ENCODE data around the gene SPDYE3. TPM values are rescaled to one million over a fixed set of nuclear protein-coding genes. Genes with fewer than 3 reads are reported as not detected.
A peak's percentile ranks its signal among the peaks of the same experiment; 100 is the strongest.
"Not testable (repeated sequence)": the region's sequence is repeated elsewhere in the genome, so short reads cannot be mapped to it uniquely, and the experiment has no call there.

SPDYE3 gene
- total and polyA plus RNA-seq, 2 donors from 2014 or later: not detected

DNA sequence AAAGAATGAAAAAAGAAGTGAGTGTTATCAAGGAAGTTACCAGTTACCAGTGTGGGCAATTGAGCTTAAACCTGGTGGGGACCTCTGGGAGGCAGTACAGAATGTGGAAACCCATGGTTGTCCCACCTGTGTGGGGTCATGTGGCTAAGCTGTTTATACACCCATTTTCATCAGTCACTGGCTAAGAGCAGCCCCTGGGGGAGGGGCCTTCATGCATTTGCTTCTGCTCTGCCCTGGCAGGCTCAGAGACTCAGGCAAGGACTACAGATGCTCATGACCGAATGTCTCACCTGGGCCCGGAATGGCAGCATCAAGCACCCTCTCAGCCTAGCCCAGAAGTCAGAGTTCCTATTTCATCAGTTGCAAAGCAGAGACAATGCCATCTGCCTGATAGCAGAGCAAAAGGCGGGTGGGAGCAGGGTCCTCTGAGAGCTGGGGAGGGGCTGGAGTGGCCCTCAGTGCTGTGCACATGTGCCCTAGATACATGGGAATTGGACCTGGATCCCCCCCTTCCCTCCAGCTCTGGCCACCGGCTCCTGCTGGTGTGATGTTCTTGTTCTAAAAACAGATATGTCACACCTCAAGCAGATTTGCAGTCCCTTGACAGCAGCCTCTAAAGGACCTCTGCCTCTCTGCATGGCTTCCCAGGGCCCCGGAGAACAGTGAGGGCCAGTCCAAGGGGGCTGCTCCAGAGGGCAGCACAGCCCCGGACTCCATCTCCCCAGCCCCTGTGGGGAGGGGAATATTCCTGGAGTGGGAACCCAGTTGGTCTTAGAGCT lies 20.1 kb upstream of the SPDYE3 start:
- H3K9ac ChIP-seq (ENCODE audit: low read length in 3 of 3); H3K4me1 ChIP-seq (ENCODE audit: control insufficient read depth in 2 of 3, insufficient read depth in 2 of 3, low read depth in 1 of 3, low read length in 3 of 3); H3K36me3 ChIP-seq (ENCODE audit: control insufficient read depth in 2 of 3, insufficient read depth in 3 of 3, low read length in 3 of 3); DNase-seq; H3K27me3 ChIP-seq (ENCODE audit: control insufficient read depth, insufficient read depth, low read length); H3K9me3 ChIP-seq (ENCODE audit: control insufficient read depth in 2 of 3, insufficient read depth in 1 of 3, low read length in 3 of 3); intact Hi-C loops (cut with DNase I); H3K27ac ChIP-seq (ENCODE audit: low read depth in 2 of 2, low read length in 2 of 2); H3K4me3 ChIP-seq (ENCODE audit: low read length in 3 of 3); FAIRE-seq: not testable (repeated sequence)

- FAIRE-seq; H3K36me3 ChIP-seq (ENCODE audit: control insufficient read depth in 2 of 3, insufficient read depth in 3 of 3, low read length in 3 of 3); H3K9me3 ChIP-seq (ENCODE audit: control insufficient read depth in 2 of 3, insufficient read depth in 1 of 3, low read length in 3 of 3); DNase-seq; H3K4me1 ChIP-seq (ENCODE audit: control insufficient read depth in 2 of 3, insufficient read depth in 2 of 3, low read depth in 1 of 3, low read length in 3 of 3); intact Hi-C loops (cut with DNase I); H3K4me3 ChIP-seq (ENCODE audit: low read length in 3 of 3); H3K27ac ChIP-seq (ENCODE audit: low read depth in 2 of 2, low read length in 2 of 2); H3K27me3 ChIP-seq (ENCODE audit: control insufficient read depth, insufficient read depth, low read length); H3K9ac ChIP-seq (ENCODE audit: low read length in 3 of 3): not testable (repeated sequence)
Measured at GRCh38 chr7:100288258-100288657, 19.2 kb upstream of the SPDYE3 start.

GRCh38 chr7:100292162-100292561 lies 15.3 kb upstream of the SPDYE3 start:
- H3K4me1 ChIP-seq (ENCODE audit: control insufficient read depth in 2 of 3, insufficient read depth in 2 of 3, low read depth in 1 of 3, low read length in 3 of 3); H3K4me3 ChIP-seq (ENCODE audit: low read length in 3 of 3); H3K9me3 ChIP-seq (ENCODE audit: control insufficient read depth in 2 of 3, insufficient read depth in 1 of 3, low read length in 3 of 3); H3K27me3 ChIP-seq (ENCODE audit: control insufficient read depth, insufficient read depth, low read length); H3K36me3 ChIP-seq (ENCODE audit: control insufficient read depth in 2 of 3, insufficient read depth in 3 of 3, low read length in 3 of 3); FAIRE-seq; DNase-seq; intact Hi-C loops (cut with DNase I); H3K9ac ChIP-seq (ENCODE audit: low read length in 3 of 3); H3K27ac ChIP-seq (ENCODE audit: low read depth in 2 of 2, low read length in 2 of 2): not testable (repeated sequence)

DNA sequence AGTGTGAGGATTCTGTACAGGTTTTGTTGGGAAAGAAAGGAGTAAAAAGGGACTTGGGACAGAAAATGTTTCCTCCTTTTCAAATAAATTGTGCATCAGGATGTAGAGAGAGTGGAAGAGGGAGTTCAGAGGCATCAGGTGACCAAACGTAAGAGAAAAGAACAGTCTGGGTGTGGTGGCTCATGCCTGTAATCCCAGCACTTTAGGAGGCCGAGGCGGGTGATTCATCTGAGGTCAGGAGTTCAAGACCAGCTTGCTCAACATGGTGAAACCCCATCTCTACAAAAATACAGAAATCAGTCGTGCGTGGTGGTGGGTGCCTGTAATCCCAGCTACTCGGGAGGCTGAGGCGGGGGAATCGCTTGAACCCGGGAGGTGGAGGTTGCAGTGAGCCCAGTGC lies 12.2 kb upstream of the SPDYE3 start:
- intact Hi-C loops (cut with DNase I); H3K4me1 ChIP-seq (ENCODE audit: control insufficient read depth in 2 of 3, insufficient read depth in 2 of 3, low read depth in 1 of 3, low read length in 3 of 3); H3K9ac ChIP-seq (ENCODE audit: low read length in 3 of 3); FAIRE-seq; H3K9me3 ChIP-seq (ENCODE audit: control insufficient read depth in 2 of 3, insufficient read depth in 1 of 3, low read length in 3 of 3); H3K36me3 ChIP-seq (ENCODE audit: control insufficient read depth in 2 of 3, insufficient read depth in 3 of 3, low read length in 3 of 3); H3K27ac ChIP-seq (ENCODE audit: low read depth in 2 of 2, low read length in 2 of 2); H3K4me3 ChIP-seq (ENCODE audit: low read length in 3 of 3); H3K27me3 ChIP-seq (ENCODE audit: control insufficient read depth, insufficient read depth, low read length): not testable (repeated sequence)
- peak in 1 of 5 donors; percentile 5 for DNase-seq

GRCh38 chr7:100297852-100298631 lies 9.5 kb upstream of the SPDYE3 start:
- H3K27ac ChIP-seq (ENCODE audit: low read depth in 2 of 2, low read length in 2 of 2); DNase-seq; intact Hi-C loops (cut with DNase I); H3K4me3 ChIP-seq (ENCODE audit: low read length in 3 of 3); FAIRE-seq; H3K9ac ChIP-seq (ENCODE audit: low read length in 3 of 3); H3K9me3 ChIP-seq (ENCODE audit: control insufficient read depth in 2 of 3, insufficient read depth in 1 of 3, low read length in 3 of 3); H3K4me1 ChIP-seq (ENCODE audit: control insufficient read depth in 2 of 3, insufficient read depth in 2 of 3, low read depth in 1 of 3, low read length in 3 of 3); H3K36me3 ChIP-seq (ENCODE audit: control insufficient read depth in 2 of 3, insufficient read depth in 3 of 3, low read length in 3 of 3); H3K27me3 ChIP-seq (ENCODE audit: control insufficient read depth, insufficient read depth, low read length): not testable (repeated sequence)

- H3K36me3 ChIP-seq (ENCODE audit: control insufficient read depth in 2 of 3, insufficient read depth in 3 of 3, low read length in 3 of 3); intact Hi-C loops (cut with DNase I); H3K4me1 ChIP-seq (ENCODE audit: control insufficient read depth in 2 of 3, insufficient read depth in 2 of 3, low read depth in 1 of 3, low read length in 3 of 3); H3K27ac ChIP-seq (ENCODE audit: low read depth in 2 of 2, low read length in 2 of 2); H3K27me3 ChIP-seq (ENCODE audit: control insufficient read depth, insufficient read depth, low read length); H3K9me3 ChIP-seq (ENCODE audit: control insufficient read depth in 2 of 3, insufficient read depth in 1 of 3, low read length in 3 of 3); H3K4me3 ChIP-seq (ENCODE audit: low read length in 3 of 3); H3K9ac ChIP-seq (ENCODE audit: low read length in 3 of 3); FAIRE-seq; DNase-seq: not testable (repeated sequence)
Measured at GRCh38 chr7:100298632-100298895, 8.9 kb upstream of the SPDYE3 start.

- H3K27me3 ChIP-seq (ENCODE audit: control insufficient read depth, insufficient read depth, low read length); H3K27ac ChIP-seq (ENCODE audit: low read depth in 2 of 2, low read length in 2 of 2); FAIRE-seq; H3K9me3 ChIP-seq (ENCODE audit: control insufficient read depth in 2 of 3, insufficient read depth in 1 of 3, low read length in 3 of 3); H3K4me3 ChIP-seq (ENCODE audit: low read length in 3 of 3); intact Hi-C loops (cut with DNase I); H3K4me1 ChIP-seq (ENCODE audit: control insufficient read depth in 2 of 3, insufficient read depth in 2 of 3, low read depth in 1 of 3, low read length in 3 of 3); H3K9ac ChIP-seq (ENCODE audit: low read length in 3 of 3); H3K36me3 ChIP-seq (ENCODE audit: control insufficient read depth in 2 of 3, insufficient read depth in 3 of 3, low read length in 3 of 3): not testable (repeated sequence)
- peak in 1 of 5 donors; percentile 12 for DNase-seq
Measured at GRCh38 chr7:100304526-100304925, 3.0 kb upstream of the SPDYE3 start.

GRCh38 chr7:100318329-100318728 lies 10.8 kb downstream of the SPDYE3 start:
- H3K4me3 ChIP-seq (ENCODE audit: low read length in 3 of 3); H3K27ac ChIP-seq (ENCODE audit: low read depth in 2 of 2, low read length in 2 of 2); H3K36me3 ChIP-seq (ENCODE audit: control insufficient read depth in 2 of 3, insufficient read depth in 3 of 3, low read length in 3 of 3); H3K27me3 ChIP-seq (ENCODE audit: control insufficient read depth, insufficient read depth, low read length); H3K9me3 ChIP-seq (ENCODE audit: control insufficient read depth in 2 of 3, insufficient read depth in 1 of 3, low read length in 3 of 3); DNase-seq; FAIRE-seq; H3K9ac ChIP-seq (ENCODE audit: low read length in 3 of 3); intact Hi-C loops (cut with DNase I); H3K4me1 ChIP-seq (ENCODE audit: control insufficient read depth in 2 of 3, insufficient read depth in 2 of 3, low read depth in 1 of 3, low read length in 3 of 3): not testable (repeated sequence)
